Keratinocyte (primary cell): ENCODE data around the gene TAF4B. TPM values are rescaled to one million over a fixed set of nuclear protein-coding genes. Genes with fewer than 3 reads are reported as not detected.

Experiments used
- DNase-seq: peaks from one replicate; pipeline ENCODE4 v3.0.0-alpha.2; 2011; ENCODE audit warnings: low read depth, missing footprints, low spot score
- FAIRE-seq: peaks from 2 replicates; lab custom pipeline; 2011; peaks lifted over from hg19 to GRCh38; lab: Jason Lieb, UNC
- H2AFZ ChIP-seq: 2 replicates; pipeline ENCODE4 v1.6.0; 2012; ENCODE audit warnings: low read length, control low read depth, inconsistent platforms; ENCODE audit not compliant: control insufficient read depth
- H3K27ac ChIP-seq: 2 replicates; pipeline ENCODE4 v1.5.1; 2011; ENCODE audit warnings: low read length; ENCODE audit not compliant: control insufficient read depth, insufficient read depth
- H3K27me3 ChIP-seq: 3 replicates; pipeline ENCODE4 v1.6.0; 2011; ENCODE audit warnings: low read length; ENCODE audit not compliant: control insufficient read depth, insufficient read depth; ENCODE audit errors: extremely low read depth
- H3K36me3 ChIP-seq, 2 experiments: 2 replicates in 1 of 2; 3 replicates in 1 of 2; pipeline ENCODE4 v1.5.1; 2011; ENCODE audit warnings: low read length in 2 of 2, mild to moderate bottlenecking in 1 of 2; ENCODE audit not compliant: control insufficient read depth in 2 of 2, insufficient read depth in 2 of 2; ENCODE audit errors: extremely low read depth in 1 of 2
- H3K4me1 ChIP-seq: 3 replicates; pipeline ENCODE4 v1.5.1; 2011; ENCODE audit warnings: low read length; ENCODE audit not compliant: control insufficient read depth, insufficient read depth; ENCODE audit errors: extremely low read depth
- H3K4me2 ChIP-seq: 3 replicates; pipeline ENCODE4 v1.6.0; 2011; ENCODE audit warnings: low read depth, low read length; ENCODE audit not compliant: control insufficient read depth, insufficient read depth; ENCODE audit errors: extremely low read depth
- H3K4me3 ChIP-seq, 3 experiments: fragments of 200-600 bp in 1 of 3; sonication (generic) in 1 of 3; 2 replicates in 2 of 3; 3 replicates in 1 of 3; pipeline ENCODE4 v1.5.1; 2011 to 2016; ENCODE audit warnings: low read length in 3 of 3, mild to moderate bottlenecking in 3 of 3, control low read depth in 2 of 3, inconsistent platforms in 1 of 3, low read depth in 1 of 3, mixed read lengths in 1 of 3, mixed run types in 1 of 3, moderate library complexity in 1 of 3; ENCODE audit not compliant: control insufficient read depth in 2 of 3, insufficient read depth in 2 of 3; ENCODE audit errors: extremely low read depth in 1 of 3
- H3K79me2 ChIP-seq: 2 replicates; pipeline ENCODE4 v1.6.0; 2012; ENCODE audit warnings: low read length; ENCODE audit not compliant: control insufficient read depth, insufficient read depth
- H3K9ac ChIP-seq: 3 replicates; pipeline ENCODE4 v1.6.0; 2011; ENCODE audit warnings: low read length; ENCODE audit not compliant: control insufficient read depth, insufficient read depth; ENCODE audit errors: extremely low read depth
- H3K9me1 ChIP-seq: 3 replicates; pipeline ENCODE4 v1.6.0; 2011; ENCODE audit warnings: low read length; ENCODE audit not compliant: control insufficient read depth, insufficient read depth; ENCODE audit errors: extremely low read depth
- H3K9me3 ChIP-seq: 2 replicates; pipeline ENCODE4 v1.5.1; 2012; ENCODE audit warnings: low read depth, low read length; ENCODE audit not compliant: control insufficient read depth
- H4K20me1 ChIP-seq: 3 replicates; pipeline ENCODE4 v1.6.0; 2011; ENCODE audit warnings: low read length; ENCODE audit not compliant: control insufficient read depth, insufficient read depth; ENCODE audit errors: extremely low read depth
- EZH2 ChIP-seq: IDR thresholded peaks from one replicate; pipeline ENCODE4 v1.6.1; 2012; ENCODE audit warnings: inconsistent platforms, mild to moderate bottlenecking, low read length, moderate library complexity
- dilution Hi-C: fragments of 300-500 bp; cut with MboI; formaldehyde crosslinking; loops from one replicate; pipeline ENCODE4 v1.7.0; 2020; ENCODE audit warnings: low sequenced_read_pairs; ENCODE audit not compliant: extremely low pct_ligation_motif_present
- polyA plus RNA-seq, 5 experiments: library from polyadenylated mRNA; depleted of rRNA in 3 of 5; stranded (reverse) in 3 of 5; stranded (forward) in 1 of 5; unstranded in 1 of 5; fragments of >200 nt; gene quantifications; 1 replicate in 1 of 5; 2 replicates in 3 of 5; 3 replicates in 1 of 5; pipeline versions ENCODE4 v1.2.1 to v1.2.3, GENCODE V29; 2011 to 2012; ENCODE audit warnings: missing spikeins in 2 of 5, low read depth in 1 of 5, low replicate concordance in 1 of 5
- TF ChIP-seq, protein P1 (sequence below), 3 experiments: IDR thresholded peaks in 1 of 3; conservative IDR thresholded peaks in 1 of 3; optimal IDR thresholded peaks in 1 of 3; 2 replicates in 2 of 3; 3 replicates in 1 of 3; pipeline versions ENCODE3 to v1.5.1; 2011; ENCODE audit warnings: low read length in 3 of 3, mild to moderate bottlenecking in 3 of 3, moderate library complexity in 2 of 3, control low read depth in 1 of 3, inconsistent platforms in 1 of 3; ENCODE audit not compliant: insufficient read depth in 2 of 3; ENCODE audit errors: extremely low read depth in 1 of 3

Gene TAF4B
- polyA plus RNA-seq, 1 donor (not counting 4 experiments of a cell fraction or from before 2014, with no cell fraction given): 5.9 TPM

DNA sequence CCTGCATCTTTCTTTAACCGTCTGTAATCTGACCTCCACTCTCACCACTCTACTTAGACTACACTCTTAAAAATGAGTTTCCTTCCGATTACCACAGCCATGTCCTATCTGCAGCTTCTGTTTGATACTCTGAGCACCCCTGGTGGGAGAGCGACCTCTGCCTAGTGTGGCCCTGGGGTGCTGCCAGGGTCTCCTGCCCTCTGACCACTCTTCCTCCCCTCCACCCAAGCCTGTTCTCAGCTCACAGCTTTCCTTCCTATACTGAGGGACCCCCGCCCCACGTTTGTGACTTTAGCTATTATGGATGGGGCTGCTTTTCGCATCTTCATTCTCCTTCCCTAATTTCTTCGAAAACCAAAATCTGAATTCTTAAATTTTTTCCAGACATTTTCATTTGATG, 189.4 kb downstream of the TAF4B start:
- no peak for FAIRE-seq
- no peaks in the 10 kb centered on the region for H3K79me2 ChIP-seq
- H3K9ac ChIP-seq: no peak overlapping the region
- no peaks in the 10 kb centered on the region for H3K27me3 ChIP-seq
- TF ChIP-seq, protein P1, sequence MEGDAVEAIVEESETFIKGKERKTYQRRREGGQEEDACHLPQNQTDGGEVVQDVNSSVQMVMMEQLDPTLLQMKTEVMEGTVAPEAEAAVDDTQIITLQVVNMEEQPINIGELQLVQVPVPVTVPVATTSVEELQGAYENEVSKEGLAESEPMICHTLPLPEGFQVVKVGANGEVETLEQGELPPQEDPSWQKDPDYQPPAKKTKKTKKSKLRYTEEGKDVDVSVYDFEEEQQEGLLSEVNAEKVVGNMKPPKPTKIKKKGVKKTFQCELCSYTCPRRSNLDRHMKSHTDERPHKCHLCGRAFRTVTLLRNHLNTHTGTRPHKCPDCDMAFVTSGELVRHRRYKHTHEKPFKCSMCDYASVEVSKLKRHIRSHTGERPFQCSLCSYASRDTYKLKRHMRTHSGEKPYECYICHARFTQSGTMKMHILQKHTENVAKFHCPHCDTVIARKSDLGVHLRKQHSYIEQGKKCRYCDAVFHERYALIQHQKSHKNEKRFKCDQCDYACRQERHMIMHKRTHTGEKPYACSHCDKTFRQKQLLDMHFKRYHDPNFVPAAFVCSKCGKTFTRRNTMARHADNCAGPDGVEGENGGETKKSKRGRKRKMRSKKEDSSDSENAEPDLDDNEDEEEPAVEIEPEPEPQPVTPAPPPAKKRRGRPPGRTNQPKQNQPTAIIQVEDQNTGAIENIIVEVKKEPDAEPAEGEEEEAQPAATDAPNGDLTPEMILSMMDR (optimal IDR thresholded peaks at IDR 0.05 in 1 of 3, IDR thresholded peaks at IDR 0.05 in 1 of 3, conservative IDR thresholded peaks at IDR 0.05 in 1 of 3; ENCODE audit: extremely low read depth in 1 of 3, insufficient read depth in 2 of 3, low read length in 3 of 3): no peak
- TF ChIP-seq EZH2: no peak
- H3K9me1 ChIP-seq: no peaks in the 10 kb centered on the region
- H3K4me1 ChIP-seq: no peaks in the 10 kb centered on the region
- H3K27ac ChIP-seq: no peak overlapping the region
- H4K20me1 ChIP-seq: no peaks in the 10 kb centered on the region
- H3K4me2 ChIP-seq: no peak overlapping the region
- no peaks in the 10 kb centered on the region for H3K36me3 ChIP-seq
- no peak overlapping the region for H3K4me3 ChIP-seq
- DNase-seq: no peak
- dilution Hi-C loops: no loop called here
- no peak overlapping the region for H2AFZ ChIP-seq
- H3K9me3 ChIP-seq: no peaks in the 10 kb centered on the region

DNA sequence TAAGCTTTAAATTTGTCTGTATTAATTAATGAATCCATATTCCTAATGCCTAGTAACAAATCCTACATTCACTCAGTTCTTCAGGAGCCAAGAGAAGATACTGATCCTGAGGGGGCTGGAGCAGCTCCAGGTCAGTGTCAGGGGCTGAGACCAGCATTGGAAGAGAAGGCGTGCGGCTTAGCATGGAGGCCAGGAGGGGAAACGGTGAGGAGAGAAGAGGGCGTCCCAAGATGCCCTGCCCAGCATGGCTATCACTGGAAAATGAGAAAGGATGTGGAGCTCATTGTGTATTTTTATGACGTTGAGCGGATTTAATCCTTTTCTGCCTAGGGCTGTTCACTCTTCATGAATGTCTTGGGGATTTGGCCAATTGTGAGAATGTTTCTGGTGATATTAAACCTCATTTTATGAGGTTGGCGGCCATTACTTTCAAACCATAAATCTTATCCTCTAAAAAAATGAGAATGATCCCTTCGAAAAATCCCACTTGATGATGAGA, 190.5 kb downstream of the TAF4B start:
- H4K20me1 ChIP-seq: no peaks in the 10 kb centered on the region
- no peaks in the 10 kb centered on the region for H3K27me3 ChIP-seq
- no peak for DNase-seq

More for the DNA sequence above, 190.5 kb downstream of the TAF4B start:
- Histone ChIP-seq H3K9me3 (no peaks in the 10 kb centered on the region), H3K9me1 (no peaks in the 10 kb centered on the region), H3K36me3 (no peaks in the 10 kb centered on the region), H3K79me2 (no peaks in the 10 kb centered on the region), H3K4me3 (no peak overlapping the region), H3K4me2 (no peak overlapping the region), H3K9ac (no peak overlapping the region), H3K4me1 (no peaks in the 10 kb centered on the region), H2AFZ (no peak overlapping the region), H3K27ac (no peak overlapping the region)
- FAIRE-seq: no peak
- dilution Hi-C loops: no loop called here
- TF ChIP-seq, protein P1 (optimal IDR thresholded peaks at IDR 0.05 in 1 of 3, IDR thresholded peaks at IDR 0.05 in 1 of 3, conservative IDR thresholded peaks at IDR 0.05 in 1 of 3; ENCODE audit: extremely low read depth in 1 of 3, insufficient read depth in 2 of 3, low read length in 3 of 3): no peak
- no peak for TF ChIP-seq EZH2
